Glomerular endothelial cell (primary cell): ENCODE measurements around the gene ELAVL3. TPM values are rescaled to one million over a fixed set of nuclear protein-coding genes. Genes with fewer than 3 reads are reported as not detected.
"Not testable (repeated sequence)": the region's sequence is repeated elsewhere in the genome, so short reads cannot be mapped to it uniquely, and the experiment has no call there.

Experiments used
- DNase-seq: peaks from one replicate; pipeline ENCODE4 v3.0.0-alpha.2; 2011; ENCODE audit warnings: low read depth, low spot score; ENCODE audit errors: extremely low read depth
- total RNA-seq: library from RNA; depleted of rRNA; stranded (reverse); fragments of >200 nt; gene quantifications from 2 replicates; pipeline ENCODE4 v1.2.3, GENCODE V29; 2015

The ELAVL3 gene
- total RNA-seq, 1 donor from 2014 or later = not detected

DNA sequence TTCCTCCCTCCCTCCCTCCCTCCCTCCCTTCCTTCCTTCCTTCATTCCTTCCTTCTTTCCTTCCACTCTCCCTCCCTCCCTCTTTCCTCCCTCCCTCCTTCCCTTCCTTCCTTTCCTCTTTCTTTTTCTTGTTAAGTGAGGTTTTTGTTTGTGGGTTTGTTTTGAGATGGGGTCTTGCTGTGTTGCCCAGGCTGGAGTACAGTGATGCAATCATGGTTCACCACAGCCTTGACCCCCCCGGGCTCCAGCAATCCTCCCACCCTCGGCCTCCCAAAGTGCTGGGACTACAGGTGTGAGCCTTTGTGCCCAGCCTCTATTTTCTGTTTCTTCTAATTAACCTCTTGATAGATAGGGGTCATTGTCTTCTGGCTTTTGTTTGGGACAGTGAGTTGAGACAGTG is 19.4 kb downstream of the ELAVL3 start:
- DNase-seq = no peak

DNA sequence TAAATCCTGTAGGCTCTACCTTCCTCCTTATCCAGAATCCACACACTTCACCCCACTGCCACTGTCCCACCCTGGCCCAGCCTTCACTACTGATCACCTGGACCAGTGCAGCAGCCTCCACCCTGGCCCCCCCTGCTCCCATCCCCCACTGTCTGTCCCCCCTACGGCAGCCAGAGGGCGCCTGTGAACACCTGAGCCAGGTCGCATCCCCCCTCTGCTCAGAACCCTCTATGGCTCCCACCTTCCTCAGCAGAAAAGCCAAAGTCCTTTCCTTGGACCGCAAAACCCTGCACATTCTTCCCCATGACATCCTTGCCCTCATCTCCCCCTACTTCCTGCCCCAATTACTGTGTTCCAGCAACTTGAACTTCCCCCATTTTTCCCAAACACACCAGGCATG is 20.6 kb downstream of the ELAVL3 start:
- DNase-seq = no peak

DNA sequence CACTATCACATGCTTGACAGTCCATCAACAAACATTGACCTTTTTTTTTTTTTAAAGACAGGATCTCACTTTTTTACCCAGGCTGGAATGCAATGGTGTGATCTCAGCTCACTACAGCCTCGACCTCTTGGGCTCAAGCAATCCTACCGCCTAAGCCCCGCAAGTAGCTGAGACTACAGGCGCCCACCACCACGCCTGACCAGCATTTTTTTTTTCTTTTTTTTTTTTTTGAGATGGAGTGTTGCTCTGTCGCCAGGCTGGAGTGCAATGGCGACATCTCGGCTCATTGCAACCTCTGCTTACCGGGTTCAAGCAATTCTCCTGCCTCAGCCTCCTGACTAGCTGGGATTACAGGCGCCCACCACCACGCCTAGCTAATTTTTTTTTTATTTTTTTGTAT is 21.9 kb downstream of the ELAVL3 start:
- DNase-seq = not testable (repeated sequence)

DNA sequence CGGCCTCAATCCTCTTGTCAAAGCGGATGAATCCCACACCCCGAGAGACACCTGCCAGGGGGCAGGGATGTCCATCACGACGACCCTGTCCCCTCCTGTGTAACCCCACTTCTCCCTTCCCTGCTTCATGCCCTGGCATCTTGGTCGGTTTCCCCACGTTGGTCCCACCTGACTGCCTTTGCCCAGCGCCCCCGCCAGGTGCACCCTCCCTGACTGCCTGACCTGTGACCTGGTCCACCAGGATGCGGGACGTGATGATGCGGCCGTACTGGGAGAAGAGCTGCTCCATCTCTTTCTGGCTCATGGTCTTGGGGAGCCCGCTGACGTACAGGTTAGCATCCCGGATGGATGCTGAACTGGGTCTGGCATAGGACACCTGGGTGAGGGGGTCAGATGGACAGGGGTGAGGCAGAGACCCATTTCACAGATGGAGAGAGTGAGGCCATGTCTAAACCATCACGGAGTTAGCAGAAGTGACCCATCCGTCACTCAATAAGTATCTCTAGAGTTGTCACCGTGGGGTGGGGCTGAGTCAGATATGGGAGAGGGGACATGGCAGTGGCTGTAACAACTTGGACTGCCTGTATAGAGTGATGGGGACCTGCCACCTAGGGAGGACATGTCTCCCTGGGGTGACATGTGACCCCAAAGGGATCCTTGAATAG is 22.5 kb downstream of the ELAVL3 start:
- DNase-seq = no peak

DNA sequence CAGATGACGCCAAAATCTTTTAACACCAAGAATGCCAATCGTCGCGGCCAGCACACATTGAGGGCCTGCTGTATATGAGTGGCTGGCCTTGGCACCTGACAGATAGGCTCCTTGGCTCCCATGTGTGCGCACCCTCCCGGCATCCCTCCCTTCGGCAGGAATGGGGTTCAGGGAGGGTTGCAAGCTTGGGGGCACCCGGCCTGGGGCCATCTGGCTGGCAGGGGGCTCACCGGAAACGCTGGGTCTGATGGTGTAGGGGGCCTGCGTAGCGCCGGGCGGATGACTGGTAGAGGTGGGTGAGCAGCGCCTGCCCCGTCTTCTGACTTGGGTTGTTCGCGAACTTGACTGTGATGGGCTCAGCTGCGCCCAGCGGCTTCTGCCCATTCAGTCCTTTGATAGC is 23.0 kb downstream of the ELAVL3 start:
- DNase-seq = no peak

DNA sequence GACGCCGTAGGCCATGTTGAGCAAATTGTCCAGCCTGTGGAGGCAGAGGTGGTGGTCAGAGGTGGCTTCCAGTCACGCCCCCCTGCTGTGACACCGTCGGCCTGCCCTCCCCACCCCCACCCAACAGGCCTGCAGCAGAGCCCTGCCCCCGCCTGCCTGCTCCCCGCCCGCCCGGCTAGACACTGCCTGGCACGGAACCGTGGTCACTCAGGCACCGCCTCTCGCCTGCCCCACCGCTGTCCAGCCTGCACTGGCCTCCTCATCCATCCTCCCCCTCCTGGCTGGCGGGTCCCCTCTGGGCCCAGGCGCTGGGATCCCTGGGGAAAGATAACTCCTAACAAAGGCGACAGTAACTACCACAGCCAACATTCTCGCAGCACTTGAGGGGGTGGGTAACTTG is 23.7 kb downstream of the ELAVL3 start:
- DNase-seq = no peak

DNA sequence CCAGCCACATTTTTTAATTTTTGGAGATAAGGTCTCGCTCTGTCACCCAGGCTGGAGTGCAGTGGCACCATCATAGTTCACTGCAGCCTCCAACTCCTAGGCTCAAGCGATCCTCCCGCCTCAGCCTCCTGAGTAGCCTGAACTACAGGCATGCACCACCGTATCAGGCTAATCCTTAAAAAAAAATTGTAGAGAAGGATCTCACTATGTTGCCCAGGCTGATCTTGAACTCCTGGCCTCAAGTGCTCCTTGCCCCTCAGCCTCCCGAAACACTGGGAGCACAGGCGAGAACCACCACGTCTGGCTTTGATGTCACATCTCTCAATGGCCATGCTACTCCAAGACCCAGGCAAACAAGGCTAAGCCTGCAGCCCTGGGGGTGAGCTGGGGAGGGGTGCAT is 24.2 kb downstream of the ELAVL3 start:
- DNase-seq = no peak

DNA sequence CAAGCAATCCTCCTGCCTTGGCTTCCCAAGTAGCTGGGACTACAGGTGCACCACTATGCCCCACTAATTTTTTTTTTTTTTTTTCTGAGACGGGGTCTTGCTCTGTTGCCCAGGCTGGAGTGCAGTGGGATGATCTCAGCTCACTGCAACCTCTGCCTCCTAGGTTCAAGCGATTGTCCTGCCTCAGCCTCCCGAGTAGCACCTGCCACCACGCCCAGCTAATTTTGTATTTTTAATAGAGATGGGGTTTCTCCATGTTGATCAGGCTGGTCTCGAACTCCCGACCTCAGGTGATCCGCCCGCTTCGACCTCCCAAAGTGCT is 25.7 kb downstream of the ELAVL3 start:
- not testable (repeated sequence) for DNase-seq

DNA sequence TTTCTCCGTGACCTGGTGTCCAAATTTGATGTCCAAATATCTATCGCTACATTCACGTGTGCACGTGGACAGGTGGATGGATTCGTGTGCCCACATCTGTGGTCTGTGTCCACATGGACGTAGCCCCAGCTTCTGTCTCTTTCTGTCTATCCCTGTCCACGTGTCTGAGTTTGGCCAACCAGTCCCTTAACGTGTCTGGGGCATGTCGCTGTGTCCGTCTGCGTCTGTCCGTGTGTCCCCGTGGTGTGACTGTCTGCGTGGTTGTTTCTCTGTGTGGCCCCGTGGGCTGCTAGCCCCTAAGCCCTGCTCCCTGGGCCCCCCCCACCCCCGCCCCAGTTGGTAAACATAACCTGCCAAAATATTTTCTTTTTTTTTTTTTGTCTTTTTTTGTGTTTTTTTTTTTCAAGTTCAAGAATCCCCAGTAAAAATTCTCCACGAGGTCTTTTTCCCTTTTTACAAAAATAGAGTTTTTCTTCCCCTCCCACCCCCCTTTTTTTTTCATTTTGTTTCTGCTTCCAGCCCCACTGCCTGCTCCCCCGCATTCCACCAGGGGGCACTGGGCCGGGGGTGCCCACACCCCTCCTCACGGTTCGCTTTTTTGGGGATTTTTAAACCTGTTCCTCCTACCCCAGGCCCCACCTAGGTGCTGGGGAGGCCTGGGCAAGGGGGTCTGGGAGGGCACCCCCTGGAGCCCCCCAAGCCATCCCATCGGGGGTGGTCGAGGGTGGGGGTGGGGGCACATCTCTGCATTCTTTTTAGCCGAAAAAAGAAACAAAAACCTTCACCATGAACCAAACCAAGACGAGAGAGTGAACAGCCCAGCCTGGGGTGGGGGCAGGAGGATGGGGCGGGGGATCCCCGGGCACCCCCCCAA is 27.1 kb downstream of the ELAVL3 start:
- DNase-seq = no peak

DNA sequence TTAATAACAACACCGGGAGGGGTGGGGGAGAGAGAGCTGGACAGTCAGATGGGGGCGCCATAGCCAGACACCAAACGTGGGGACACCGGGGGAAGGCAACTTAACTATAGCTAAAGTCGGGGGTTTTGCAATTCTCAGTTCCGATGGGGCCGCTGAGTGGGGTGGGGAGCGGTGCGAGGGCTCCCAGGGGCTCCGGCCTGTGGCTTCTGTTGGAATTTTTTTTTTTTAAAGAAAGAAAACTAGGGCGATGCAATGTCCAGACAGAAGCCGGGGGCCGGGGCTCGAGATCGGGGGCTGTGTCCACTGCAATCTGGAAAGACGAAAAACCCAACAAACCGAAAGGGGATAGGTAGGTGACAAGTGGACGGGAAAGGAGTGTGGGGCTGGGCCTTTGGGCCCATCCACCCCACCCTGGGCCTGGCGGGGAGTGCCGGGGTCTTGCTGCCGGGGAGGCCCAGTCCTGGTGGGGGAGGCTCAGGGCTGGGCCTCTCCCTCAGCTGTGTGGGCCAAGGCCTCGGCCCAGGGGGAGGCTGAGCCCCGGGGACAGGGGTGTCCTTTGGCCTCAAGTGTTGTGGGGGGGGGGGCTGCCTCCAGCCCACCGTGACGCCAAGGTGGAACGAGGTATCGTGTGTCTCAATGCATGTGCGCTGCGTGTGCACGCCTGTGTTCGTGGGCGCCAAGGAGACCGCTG is 28.1 kb downstream of the ELAVL3 start:
- DNase-seq = no peak

DNA sequence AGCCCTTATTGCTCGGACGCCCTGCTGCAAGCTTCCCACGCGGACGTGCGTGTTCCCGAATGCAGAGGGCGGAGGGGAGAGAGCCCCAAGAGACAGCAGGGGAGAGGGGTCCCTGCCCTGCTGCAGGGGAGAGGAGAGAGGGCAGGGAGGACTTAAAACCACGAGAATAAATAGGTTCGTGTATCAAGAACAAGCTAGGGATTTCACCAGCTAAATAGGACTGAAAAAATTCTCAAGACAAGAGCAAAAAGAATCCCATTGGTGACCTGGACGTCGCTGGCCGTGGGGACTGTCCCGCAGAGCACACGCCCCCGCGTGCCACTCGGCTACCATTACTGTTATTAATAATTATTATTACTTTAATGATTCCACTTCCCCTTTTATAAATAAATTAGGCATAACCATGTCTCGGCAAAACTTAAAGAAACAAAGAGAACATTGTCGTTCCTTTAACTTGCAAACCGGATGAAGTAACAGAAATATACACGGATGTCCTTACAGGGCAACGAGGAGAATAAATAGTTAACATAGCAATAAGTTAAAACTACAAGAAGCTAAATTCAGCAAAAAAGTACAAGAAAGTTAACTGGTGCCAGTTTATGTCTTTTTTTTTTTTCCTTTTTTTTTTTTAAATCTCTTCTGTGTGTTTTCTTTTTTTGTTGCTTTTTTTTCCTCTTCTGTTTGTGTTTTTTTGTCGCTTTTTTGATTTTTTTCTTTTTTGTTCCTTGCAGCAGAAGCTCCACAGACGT is 28.8 kb downstream of the ELAVL3 start:
- DNase-seq = no peak

DNA sequence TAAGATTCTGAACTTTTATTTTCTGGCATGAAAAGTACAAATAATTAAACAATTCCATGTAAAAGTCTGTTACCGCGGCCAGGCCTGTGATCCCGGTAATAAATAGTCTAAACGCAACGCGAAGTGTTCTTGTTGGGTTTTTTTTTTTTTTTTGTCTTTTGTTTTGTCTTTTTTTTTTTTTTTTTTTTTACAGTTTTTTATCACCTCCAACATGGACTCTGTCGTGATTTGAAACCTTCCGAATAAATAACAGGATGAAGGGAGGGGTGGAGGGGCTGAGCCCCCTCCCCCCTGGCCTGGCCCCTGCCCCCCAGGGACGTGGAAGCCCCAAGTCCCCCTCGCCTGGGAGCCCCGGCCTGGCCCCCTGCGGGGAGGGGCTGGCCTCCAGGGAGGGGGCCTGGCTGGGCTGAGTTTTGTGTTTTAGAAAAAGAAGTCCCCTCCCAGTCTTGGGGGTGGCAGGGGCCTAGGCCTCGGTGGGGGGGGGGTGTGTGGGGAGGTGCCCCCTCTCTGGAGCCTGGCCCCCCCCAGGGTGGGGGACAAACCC is 29.4 kb downstream of the ELAVL3 start:
- no peak for DNase-seq

DNA sequence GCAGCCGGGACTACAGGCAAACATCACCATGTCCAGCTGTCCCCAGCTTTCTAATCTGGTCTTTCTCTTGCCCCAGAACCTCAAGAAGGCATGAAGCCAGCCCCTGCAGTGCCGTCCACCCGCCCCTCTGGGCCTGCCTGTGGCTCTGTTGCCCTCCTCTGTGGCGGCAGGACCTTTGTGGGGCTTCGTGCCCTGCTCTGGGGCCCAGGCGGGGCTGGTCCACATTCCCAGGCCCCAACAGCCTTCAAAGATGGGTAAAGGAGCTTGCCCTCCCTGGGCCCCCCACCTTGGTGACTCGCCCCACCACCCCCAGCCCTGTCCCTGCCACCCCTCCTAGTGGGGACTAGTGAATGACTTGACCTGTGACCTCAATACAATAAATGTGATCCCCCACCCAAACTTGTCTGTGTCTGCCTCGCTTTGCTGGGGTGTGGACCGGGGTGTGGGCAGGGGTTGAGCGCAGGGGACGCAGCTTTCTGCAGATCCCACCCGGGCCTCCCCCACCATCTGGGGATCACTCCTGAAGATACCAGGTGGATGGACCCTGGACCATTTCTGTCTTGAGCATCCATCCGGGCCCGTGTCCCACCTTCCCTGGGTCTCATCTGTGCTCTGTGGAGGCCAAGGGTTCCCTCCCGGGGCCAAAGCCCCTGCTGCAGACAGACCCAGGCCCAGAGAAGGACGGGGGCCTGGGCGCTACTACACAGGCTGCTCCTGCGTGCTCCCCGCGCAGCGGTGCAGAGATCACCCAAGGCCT is 30.1 kb downstream of the ELAVL3 start:
- no peak for DNase-seq

DNA sequence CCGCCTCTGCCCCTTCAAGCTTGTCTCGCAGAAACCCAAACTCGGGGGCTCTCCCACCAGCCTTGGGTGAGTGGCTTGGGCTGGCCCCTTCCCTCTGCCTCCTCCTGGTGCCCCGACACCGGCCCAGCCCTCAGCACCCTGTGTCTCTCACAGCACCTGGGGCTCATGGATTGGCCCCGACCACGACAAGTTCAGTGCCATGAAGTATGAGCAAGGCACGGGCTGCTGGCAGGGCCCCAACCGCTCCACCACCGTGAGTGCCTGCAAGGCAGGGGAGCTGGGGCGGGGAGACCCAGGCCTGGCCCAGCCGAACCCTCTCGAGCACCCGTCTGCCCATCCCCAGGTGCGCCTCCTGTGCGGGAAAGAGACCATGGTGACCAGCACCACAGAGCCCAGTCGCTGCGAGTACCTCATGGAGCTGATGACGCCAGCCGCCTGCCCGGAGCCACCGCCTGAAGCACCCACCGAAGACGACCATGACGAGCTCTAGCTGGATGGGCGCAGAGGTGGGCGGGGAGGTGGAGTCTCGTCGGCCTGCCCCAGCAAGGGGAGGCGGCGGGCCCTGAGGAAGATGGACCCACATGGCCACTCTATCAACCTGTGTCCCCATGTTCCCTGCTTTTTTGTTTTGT is 31.8 kb downstream of the ELAVL3 start:
- no peak for DNase-seq

DNA sequence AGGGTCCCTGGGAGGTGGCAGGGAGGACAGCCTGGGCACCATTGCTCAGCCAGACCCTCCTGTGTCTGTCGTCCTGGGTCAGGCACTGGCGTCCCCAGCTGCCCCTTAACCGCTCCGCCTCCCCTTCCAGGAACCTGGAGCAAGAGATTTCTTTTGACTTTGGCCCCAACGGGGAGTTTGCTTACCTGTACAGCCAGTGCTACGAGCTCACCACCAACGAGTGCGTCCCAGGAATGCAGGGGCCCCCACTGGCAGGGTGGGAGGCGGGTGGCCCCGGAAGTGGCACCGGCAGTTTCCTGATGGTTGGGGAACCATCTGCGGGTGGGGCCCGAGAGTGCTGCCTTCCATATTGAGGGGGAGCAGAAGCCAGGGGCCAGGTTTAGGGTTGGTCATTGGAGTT is 32.4 kb downstream of the ELAVL3 start:
- no peak for DNase-seq

DNA sequence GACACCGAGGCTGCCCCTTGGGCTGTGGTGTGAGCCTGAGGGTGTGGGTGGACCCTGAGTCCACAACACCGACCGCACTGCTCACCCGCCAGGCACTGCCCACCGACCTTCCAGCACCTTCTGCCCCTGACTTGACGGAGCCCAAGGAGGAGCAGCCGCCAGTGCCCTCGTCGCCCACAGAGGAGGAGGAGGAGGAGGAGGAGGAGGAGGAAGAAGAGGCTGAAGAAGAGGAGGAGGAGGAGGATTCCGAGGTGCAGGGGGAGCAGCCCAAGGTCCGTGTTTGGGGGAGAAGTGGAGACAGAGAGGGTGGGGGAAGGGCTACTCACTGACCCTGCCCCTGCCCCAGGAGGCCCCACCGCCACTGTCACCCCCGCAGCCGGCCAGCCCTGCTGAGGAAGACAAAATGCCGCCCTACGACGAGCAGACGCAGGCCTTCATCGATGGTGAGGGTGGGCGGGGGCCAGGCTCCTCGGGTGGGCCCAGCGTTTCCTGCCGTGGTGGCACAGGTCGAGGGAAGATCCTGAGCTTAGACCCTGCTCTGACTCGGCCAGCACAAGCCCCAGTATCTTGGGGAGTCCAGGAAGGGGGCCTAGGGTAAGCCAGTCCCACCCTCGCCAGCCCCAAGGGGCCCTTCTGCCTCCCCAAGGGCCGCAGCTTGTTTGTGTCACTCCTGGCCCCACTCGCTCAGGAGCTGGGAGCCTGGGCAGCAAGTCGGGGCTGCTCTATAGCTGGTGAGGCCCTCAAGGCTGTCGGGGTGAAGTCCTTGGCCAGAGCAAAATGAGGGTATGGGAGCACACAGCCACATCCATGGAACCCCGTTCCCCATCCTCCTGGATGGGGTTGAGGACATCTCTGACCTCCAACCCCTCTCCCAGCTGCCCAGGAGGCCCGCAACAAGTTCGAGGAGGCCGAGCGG is 33.2 kb downstream of the ELAVL3 start:
- no peak for DNase-seq

DNA sequence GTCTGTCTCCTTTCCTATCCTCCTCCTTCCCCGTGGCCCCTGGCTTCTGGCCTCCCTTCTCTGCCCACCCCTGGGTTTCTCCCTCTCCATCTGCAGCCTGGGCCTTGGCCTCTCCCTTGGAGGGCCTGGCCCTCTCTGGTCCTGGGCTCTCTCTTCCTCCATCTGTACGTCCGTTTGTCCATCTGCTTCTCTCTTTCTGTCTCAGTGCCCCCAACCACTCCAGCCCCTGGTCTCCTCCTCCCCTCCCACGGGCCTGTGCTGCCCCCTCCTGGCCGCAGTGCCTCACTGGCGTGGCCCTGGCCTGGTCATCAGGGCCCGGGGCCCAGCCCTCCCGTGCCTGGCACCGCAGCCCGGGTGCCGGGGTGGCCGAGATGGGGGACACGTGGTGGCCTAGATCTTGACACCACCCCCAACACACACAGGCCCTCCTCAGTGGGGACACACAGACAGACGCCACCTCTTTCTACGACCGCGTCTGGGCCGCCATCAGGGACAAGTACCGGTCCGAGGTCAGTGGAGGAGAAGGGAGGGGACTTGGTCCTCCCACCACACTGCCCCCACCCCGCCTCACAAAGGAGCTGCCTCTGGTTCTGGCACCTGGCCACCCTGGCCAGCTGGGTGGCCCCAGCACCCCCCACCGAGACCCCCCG is 34.1 kb downstream of the ELAVL3 start:
- DNase-seq = no peak

DNA sequence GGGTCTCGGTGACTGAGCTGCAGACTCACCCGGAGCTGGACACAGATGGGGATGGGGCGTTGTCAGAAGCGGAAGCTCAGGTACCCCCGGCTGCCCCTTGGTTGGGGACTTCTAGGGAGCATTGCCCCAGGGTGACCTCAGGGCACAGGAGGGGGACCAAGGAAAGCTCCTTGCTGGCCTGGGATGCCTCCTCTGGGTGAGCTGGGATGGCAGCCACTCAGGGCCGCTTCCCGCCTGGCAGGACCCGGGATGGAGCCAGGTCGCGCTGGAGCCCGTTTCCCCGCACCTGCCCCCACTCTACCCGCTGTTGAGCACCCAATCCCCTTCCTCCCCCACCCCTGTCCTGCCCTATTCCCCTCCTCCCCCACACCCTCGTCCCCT is 34.6 kb downstream of the ELAVL3 start:
- DNase-seq = no peak
